Adrenal gland (tissue), 12 donors: ENCODE data around the gene CDK5RAP2. TPM values are rescaled to one million over a fixed set of nuclear protein-coding genes. Genes with fewer than 3 reads are reported as not detected.

Experiments used
- DNase-seq, 7 donors: peaks; one replicate each; pipeline ENCODE4 v3.0.0-alpha.2; 2019 to 2020
- H3K27ac ChIP-seq, 5 donors: fragments of 200-600 bp; sonication (generic) in 4 of 5; 1 replicate in 3 of 5; 2 replicates in 2 of 5; pipeline versions ENCODE4 v1.5.1 to v1.8.0; 2016 to 2020; ENCODE audit warnings: mild to moderate bottlenecking in 1 of 5
- H3K27me3 ChIP-seq: fragments of 200-600 bp; 2 replicates; pipeline ENCODE4 v1.8.0; 2021
- H3K36me3 ChIP-seq, 2 donors: fragments of 200-600 bp; replicated peaks in 1 of 2; 1 replicate in 1 of 2; 2 replicates in 1 of 2; pipeline versions ENCODE4 v1.5.1 to v1.8.0; 2018 to 2022
- H3K4me1 ChIP-seq, 2 donors: fragments of 200-600 bp; replicated peaks in 1 of 2; 1 replicate in 1 of 2; 2 replicates in 1 of 2; pipeline versions ENCODE4 v1.5.1 to v1.8.0; 2018 to 2021
- H3K4me3 ChIP-seq, 4 donors: fragments of 200-600 bp; sonication (generic) in 3 of 4; one replicate each; pipeline ENCODE4 v1.5.1; 2016 to 2018
- H3K9me3 ChIP-seq, 3 donors: fragments of 200-600 bp; sonication (generic) in 1 of 3; replicated peaks in 1 of 3; 1 replicate in 2 of 3; 2 replicates in 1 of 3; pipeline versions ENCODE4 v1.5.1 to v1.8.0; 2016 to 2021
- POLR2A ChIP-seq, 2 donors: fragments of 450-650 bp; IDR thresholded peaks; one replicate each; pipeline ENCODE4 v1.6.1; 2017; ENCODE audit warnings: antibody characterized with exemption in 2 of 2, mild to moderate bottlenecking in 2 of 2, moderate library complexity in 1 of 2
- WGBS, 4 donors: extraction: QIAGEN DNeasy Blood & Tissue Kit in 2 of 4; methylation state at CpG; one replicate each; pipeline versions ENCODE4 v1.1.5 to v1.1.7; 2013 to 2017; 5-methylcytosine and 5-hydroxymethylcytosine counted together
- intact Hi-C, 2 donors: fragments of 100-400 bp; cut with DNase I; formaldehyde crosslinking; loops; one replicate each; pipeline versions ENCODE4 v1.14.1 to v1.15.0; 2022 to 2023
- polyA plus RNA-seq, 3 donors: library from polyadenylated mRNA; stranded (reverse); fragments of 200-250 nt in 2 of 3; fragments of 350-450 nt in 1 of 3; fragmentation: Illumina TruSeq in 1 of 3; extraction: RNeasy Lipid Tissue Mini Kit (QIAGEN cat#74804) in 1 of 3; gene quantifications; one replicate each; pipeline ENCODE4 v1.2.3, GENCODE V29; 2013 to 2014
- total RNA-seq, 9 donors: library from RNA; depleted of rRNA in 4 of 9; stranded (reverse); fragments of >200 nt in 4 of 9; fragments of 120-200 nt in 1 of 9; fragmentation: NEBNext Ultra II Directional in 1 of 9; extraction: Animal tissue kit (Norgen Biotek cat#: 25700) in 1 of 9; gene quantifications; one replicate each; pipeline versions ENCODE4 v1.1.0 to v1.2.4, GENCODE V29; 2013 to 2023
- TF ChIP-seq, protein P1 (sequence below), 6 experiments: fragments of 450-650 bp in 4 of 6; fragments of 200-600 bp in 2 of 6; sonication (generic) in 1 of 6; IDR thresholded peaks; 1 replicate in 5 of 6; 2 replicates in 1 of 6; pipeline versions ENCODE4 v1.5.1 to v1.8.0; 2016 to 2021; ENCODE audit warnings: antibody characterized with exemption in 6 of 6, mild to moderate bottlenecking in 2 of 6, moderate library complexity in 1 of 6
- donor health status: healthy with polysubstance abuse.
- donor health status: Bipolar disorder and iron deficiency.
- donor health status: DM: yes; HTN: yes; CAD: no.
- donor health status: DM: no; HTN: no; CAD: no.
- donor health status: DM: no; HTN: no; CAD: no.
- donor health status: DM: yes; HTN: yes; CAD: no.

Gene CDK5RAP2
- total and polyA plus RNA-seq, 12 donors, result 26.0 to 60.7 (median 41.9) TPM

- no peak for DNase-seq
- Histone ChIP-seq H3K36me3 (peaks cover 0 to 30% of the 10 kb centered on the region in 2 donors), H3K27me3 (no peaks in the 10 kb centered on the region), H3K9me3 (no peaks in the 10 kb centered on the region), H3K27ac (no peak overlapping the region), H3K4me1 (no peaks in the 10 kb centered on the region), H3K4me3 (no peak overlapping the region)
- no peak for TF ChIP-seq POLR2A (IDR thresholded peaks at IDR 0.05)
- TF ChIP-seq, protein P1, sequence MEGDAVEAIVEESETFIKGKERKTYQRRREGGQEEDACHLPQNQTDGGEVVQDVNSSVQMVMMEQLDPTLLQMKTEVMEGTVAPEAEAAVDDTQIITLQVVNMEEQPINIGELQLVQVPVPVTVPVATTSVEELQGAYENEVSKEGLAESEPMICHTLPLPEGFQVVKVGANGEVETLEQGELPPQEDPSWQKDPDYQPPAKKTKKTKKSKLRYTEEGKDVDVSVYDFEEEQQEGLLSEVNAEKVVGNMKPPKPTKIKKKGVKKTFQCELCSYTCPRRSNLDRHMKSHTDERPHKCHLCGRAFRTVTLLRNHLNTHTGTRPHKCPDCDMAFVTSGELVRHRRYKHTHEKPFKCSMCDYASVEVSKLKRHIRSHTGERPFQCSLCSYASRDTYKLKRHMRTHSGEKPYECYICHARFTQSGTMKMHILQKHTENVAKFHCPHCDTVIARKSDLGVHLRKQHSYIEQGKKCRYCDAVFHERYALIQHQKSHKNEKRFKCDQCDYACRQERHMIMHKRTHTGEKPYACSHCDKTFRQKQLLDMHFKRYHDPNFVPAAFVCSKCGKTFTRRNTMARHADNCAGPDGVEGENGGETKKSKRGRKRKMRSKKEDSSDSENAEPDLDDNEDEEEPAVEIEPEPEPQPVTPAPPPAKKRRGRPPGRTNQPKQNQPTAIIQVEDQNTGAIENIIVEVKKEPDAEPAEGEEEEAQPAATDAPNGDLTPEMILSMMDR (IDR thresholded peaks at IDR 0.05), result no peak
- intact Hi-C loops, result loop anchor here in 1 of 2 donors (10.0 kb wide), 1 partner anchor 575 kb away; no protein-coding TSS in a partner anchor
- 94 to 97% (median 96%) methylated on average over 9 of the region's 9 CpGs for WGBS, 4 donors
Observed at GRCh38 chr9:120539951-120540350, 40.0 kb downstream of the CDK5RAP2 start.

GRCh38 chr9:120538339-120538738, 41.6 kb downstream of the CDK5RAP2 start:
- peak in 5 of 7 donors; percentile 28 to 69 (median 34) for DNase-seq
- Histone ChIP-seq H3K4me3 (no peak overlapping the region), H3K27me3 (no peaks in the 10 kb centered on the region), H3K4me1 (no peaks in the 10 kb centered on the region), H3K27ac (no peak overlapping the region), H3K36me3 (peaks cover 0 to 35% of the 10 kb centered on the region in 2 donors), H3K9me3 (no peaks in the 10 kb centered on the region)
- TF ChIP-seq, protein P1 (IDR thresholded peaks at IDR 0.05), result no peak
- no peak for TF ChIP-seq POLR2A (IDR thresholded peaks at IDR 0.05)
- 64 to 75% (median 67%) methylated on average over 3 of the region's 3 CpGs for WGBS, 4 donors
- intact Hi-C loops, result loop anchor here in 1 of 2 donors (10.0 kb wide), 1 partner anchor 574 kb away; no protein-coding TSS in a partner anchor

GRCh38 chr9:120536949-120537640, 42.9 kb downstream of the CDK5RAP2 start:
- no peaks in the 10 kb centered on the region for H3K27me3 ChIP-seq
- H3K4me3 ChIP-seq, result no peak overlapping the region
- no peak for DNase-seq
- H3K4me1 ChIP-seq, result peaks cover 0 to 4% of the 10 kb centered on the region in 2 donors
- WGBS, 4 donors, result 78 to 85% (median 81%) methylated on average over 5 of the region's 5 CpGs
- intact Hi-C loops, result loop anchor here in 1 of 2 donors (10.0 kb wide), 1 partner anchor 572 kb away; no protein-coding TSS in a partner anchor
- no peaks in the 10 kb centered on the region for H3K9me3 ChIP-seq
- TF ChIP-seq, protein P1 (IDR thresholded peaks at IDR 0.05), result no peak
- no peak for TF ChIP-seq POLR2A (IDR thresholded peaks at IDR 0.05)
- peaks cover 0 to 35% of the 10 kb centered on the region in 2 donors for H3K36me3 ChIP-seq
- H3K27ac ChIP-seq, result no peak overlapping the region

DNA sequence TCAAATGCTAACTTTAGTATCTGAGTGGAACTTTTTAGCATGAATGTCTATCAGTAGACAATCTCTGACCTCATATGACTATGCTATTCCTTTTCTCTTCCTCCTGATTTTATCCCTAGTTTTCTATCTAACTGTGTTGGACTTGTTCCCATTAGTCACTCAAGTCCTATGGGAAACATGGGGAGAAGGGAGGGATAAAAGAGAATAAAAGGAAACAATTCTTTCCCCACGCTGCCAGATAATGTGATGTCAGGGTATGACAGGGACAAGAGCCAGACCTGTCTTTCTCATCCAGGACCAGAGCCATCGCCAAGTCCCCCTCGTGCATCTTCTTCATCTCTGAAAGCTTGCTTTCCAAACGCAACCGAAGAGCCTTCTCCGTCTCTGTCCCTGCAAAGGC, 43.9 kb downstream of the CDK5RAP2 start:
- no peak overlapping the region for H3K4me3 ChIP-seq
- H3K36me3 ChIP-seq, result peaks cover 0 to 35% of the 10 kb centered on the region in 2 donors
- DNase-seq, result no peak
- no peaks in the 10 kb centered on the region for H3K27me3 ChIP-seq
- 92 to 97% (median 92%) methylated on average over 6 of the region's 6 CpGs for WGBS, 4 donors
- TF ChIP-seq POLR2A (IDR thresholded peaks at IDR 0.05), result no peak
- TF ChIP-seq, protein P1 (IDR thresholded peaks at IDR 0.05), result no peak
- intact Hi-C loops, result loop anchor here in 1 of 2 donors (10.0 kb wide), 1 partner anchor 571 kb away; no protein-coding TSS in a partner anchor
- peaks cover 0 to 4% of the 10 kb centered on the region in 2 donors for H3K4me1 ChIP-seq
- H3K9me3 ChIP-seq, result no peaks in the 10 kb centered on the region
- H3K27ac ChIP-seq, result no peak overlapping the region
